Suppressor macrophage treated with lipopolysaccharide for 4 hours (primary cell): ENCODE measurements around the gene EIF2B4.

ENCODE experiments used
- DNase-seq: peaks from one replicate; pipeline ENCODE4 v3.0.0-alpha.2; 2020

EIF2B4 gene

DNA sequence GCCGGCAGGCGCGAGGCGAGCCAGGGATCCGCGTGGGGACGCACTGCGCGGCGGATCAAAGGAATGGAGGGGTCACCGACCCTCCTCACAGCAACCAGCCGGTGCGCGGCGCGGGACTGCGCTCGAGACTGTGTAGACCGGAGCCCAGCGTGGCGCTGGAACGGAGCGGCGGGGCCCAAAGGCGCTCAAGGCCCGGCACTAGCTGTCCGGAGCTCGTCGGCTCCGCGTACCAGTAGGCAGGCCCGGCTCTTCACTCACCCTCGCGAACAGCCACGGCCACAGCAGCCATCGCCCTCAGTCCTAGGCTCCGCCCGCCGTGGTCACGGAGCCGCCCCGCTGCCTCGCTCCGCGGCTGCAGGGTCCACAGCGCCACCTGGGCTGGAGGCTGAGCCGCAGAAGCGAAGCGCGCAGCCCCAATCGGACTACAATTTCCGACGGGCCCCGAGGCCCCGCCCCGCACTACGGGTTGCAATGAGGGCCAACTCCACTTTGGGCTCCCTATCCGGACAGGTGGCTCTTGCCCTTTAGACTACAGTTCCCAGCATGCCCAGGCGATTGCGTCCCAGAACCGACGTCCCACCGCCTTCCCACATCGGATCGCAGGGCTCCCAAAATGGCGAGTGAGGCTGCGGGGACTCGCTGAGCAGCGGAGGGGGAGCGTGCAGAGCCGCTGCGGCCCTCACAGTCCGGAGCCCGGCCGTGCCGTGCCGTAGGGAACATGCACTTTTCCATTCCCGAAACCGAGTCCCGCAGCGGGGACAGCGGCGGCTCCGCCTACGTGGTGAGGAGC is at the start of gene EIF2B4, which contains the start of gene SNX17:
Gene EIF2B4, minus strand, starts transcription at position 313 of the 790 bp plus-strand sequence. Its CDS starts 24 bp downstream, at position 289.
Gene SNX17, plus strand, starts transcription at position 591 of the 790 bp plus-strand sequence. Its CDS starts 128 bp downstream, at position 719.
- peak; percentile 99 for DNase-seq

DNA sequence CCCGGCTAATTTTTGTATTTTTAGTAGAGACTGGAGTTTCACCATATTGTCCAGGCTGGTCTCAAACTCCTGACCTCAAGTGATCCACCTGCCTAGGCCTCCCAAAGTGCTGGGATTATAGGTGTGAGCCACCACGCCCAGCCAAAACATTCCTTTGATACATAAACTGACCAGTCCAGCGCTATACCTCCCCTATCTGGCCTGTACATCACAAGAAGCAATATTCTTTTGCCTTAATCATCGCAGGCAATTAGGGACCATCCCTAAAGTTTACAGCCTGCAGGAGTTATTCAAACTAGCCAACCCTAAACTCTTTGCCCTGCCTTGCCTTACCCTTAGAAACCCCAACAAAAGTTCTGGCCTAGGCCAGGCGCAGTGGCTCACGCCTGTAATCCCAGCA is 46.0 kb upstream of the EIF2B4 start:
- DNase-seq = no peak

DNA sequence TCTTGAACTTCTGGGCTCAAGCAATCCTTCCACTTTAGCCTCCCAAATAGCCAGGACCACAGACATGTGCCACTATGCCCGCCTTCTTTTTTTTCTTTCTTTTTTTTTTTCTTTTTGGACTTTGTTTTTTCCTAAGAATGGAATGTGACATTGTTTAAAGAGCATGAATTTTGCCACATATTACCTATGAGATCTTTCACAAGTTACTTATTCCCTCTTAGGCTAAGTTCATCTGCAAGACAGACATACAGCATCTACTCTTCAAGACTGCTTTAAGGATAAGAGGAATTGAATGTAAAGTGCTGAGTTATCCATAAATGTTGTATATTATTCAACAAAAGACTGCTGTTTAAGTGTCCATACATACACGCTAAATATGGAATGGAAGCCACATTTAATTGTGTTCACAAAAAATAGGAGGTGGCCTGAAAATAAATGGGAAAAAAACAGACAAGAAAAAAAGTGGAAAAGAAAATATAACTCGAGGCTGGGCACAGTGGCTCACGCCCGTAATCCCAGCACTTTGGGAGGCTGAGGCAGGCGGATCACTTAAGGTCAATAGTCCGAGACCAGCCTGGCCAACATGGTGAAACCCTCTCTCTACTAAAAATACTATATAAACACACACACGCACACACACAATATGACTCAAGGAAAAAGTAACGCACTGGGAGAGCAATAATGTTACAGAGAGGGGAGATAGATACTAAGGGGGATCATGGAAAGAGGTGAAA is 42.4 kb upstream of the EIF2B4 start:
- DNase-seq = no peak

DNA sequence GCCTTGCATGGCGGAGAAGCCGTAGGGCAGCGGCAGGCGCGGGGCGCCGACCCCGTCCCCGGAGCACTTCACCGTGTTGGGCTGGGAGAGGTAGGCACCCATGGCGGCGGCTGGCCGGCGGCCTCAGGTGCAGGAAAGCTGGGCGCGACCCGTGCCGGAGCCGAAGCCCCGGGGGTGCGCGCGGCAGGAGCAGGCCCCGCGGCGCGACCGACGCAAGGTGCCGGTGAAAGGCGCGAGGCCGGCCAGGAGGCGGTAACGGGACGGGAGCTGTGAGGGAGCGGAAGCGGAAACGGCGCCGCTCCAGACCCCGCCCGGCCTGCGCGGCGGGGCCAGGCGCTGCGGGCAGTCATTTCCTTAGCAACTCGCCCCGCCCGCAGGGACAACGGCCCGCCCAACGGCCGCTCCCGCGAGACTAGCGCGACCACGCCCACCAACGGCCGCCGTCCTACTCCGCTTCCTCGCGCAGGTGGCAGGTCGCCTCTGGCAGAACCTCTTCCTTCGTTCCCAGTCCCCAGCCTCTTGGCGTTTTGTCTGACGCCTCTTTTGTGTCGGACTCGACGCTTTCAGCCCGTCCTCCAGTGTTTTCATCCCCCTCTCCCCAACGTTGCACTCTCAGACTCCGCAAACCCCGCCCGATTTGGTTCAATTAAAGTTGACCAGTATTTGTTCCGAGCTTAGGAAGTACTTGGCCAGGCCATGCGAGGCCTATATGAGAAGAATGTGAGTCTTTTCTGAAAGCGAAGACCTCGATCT is 39.4 kb upstream of the EIF2B4 start, which contains the start of gene PPM1G:
Gene PPM1G, minus strand, starts transcription at position 271 of the 753 bp plus-strand sequence. Its CDS starts 169 bp downstream, at position 102.
- peak; percentile 97 for DNase-seq

DNA sequence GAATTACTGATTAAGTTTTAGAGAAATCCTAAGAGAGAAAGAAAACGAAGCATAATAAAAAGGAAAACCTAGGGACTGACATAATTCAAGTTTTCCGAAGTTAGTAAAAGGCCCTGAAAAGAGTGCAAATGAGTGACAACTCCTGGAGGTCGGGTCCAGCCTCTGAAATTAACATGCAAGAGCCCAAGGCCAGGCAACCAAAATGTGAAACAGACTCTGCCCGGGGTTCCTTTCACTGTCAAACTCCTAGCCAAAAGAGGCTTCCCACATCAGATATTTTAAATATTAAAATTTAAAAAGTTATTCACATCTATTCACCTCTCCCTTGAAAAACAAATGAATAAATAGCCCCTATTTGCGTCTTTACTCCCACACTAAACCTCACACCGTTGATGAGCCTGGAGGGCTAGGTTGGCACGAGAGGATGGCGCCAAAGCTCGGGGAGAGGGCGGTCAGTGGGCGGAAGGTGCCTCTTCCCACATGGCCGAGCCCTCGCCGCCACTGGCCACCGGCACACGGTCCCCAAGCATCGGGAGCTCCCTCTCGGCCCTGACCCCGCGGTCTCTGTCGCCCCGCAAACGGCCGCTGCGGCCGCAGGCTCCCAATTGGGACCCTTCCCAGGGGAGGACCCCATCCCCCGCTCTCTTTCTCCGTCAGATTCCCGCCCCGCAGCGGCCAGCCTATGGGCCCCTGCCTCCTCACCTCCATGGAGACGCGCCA is 38.6 kb upstream of the EIF2B4 start:
- DNase-seq = peak; percentile 17

DNA sequence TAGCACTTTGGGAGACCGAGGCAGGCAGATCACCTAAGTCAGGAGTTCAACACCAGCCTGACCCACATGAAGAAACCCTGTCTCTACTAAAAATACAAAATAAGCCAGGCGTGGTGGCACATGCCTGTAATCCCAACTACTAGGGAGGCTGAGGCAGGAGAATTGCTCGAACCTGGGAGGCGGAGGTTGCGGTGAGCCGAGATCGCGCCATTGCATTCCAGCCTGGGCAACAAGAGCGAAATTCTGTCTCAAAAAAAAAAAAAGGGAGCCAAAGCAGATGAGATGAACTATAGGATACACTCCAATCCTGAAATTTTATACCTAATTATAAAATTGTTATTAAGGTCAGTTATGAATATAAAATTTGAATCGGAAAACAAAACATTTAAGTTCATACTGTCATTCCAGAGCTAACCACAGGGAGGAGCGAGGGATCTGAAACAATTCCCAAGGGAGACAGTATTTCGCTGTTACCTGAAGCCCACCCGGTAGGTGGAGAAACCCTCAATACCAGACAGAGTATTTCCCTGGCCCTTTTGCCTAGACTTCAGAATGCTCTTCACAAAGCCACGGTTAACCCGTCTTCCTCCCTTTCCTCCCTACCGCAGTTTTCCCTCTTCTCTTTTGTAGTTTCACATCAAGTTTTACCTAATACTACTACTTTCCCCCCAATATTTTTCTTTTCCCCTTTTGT is 37.8 kb upstream of the EIF2B4 start:
- DNase-seq = peak; percentile 18

DNA sequence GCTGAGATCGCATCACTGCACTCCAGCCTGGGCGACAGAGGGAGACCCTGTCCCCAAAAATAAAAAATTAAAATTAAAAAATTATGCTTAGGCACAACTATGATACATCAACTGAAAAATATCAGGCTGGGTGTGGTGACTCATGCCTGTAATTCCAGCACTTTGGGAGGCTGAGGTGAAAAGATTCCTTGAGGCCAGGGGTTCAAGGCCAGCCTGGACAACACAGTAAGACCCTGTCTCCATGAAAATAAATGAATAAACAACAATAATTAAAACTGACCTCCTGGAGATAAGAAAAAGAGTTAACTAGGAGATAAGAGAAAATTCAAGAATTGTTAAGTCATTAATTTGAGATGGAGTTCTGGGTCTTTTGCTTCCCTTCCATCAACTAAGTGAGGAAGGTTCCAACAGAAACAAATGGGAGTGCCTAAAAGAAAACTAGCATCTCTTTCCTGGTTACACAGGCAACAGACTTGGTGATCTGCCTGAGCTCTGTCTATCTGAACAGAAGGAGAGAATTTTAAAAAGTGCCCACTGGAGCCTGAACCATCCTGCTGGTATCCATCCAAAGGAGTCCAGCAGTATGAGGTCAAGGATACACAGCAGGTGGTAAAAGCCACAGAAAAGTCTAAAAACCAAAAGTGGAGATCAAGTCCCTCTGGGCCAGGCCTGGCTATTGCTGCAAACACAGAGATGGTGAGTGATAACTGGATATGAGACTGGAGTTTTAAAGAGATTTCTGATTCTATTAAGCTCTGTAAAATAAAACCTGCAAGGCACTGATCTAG is 30.4 kb upstream of the EIF2B4 start:
- no peak for DNase-seq

DNA sequence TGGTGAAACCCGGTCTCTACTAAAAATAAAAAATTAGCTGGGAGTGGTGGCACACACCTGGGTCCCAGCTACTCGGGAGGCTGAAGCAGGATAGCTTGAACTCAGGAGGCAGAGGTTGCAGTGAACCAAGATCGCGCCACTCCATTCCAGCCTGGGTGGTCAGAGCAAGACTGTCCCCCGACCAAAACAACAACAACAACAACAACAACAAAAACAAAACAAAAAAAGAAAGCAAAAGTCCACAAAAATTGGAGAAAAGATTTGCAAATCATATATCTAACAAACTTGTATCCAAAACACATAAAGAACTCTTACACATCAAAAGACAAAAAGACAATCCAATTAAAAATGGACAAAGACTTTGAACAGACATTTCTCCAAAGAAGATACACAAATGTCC is 28.8 kb upstream of the EIF2B4 start:
- DNase-seq = no peak

DNA sequence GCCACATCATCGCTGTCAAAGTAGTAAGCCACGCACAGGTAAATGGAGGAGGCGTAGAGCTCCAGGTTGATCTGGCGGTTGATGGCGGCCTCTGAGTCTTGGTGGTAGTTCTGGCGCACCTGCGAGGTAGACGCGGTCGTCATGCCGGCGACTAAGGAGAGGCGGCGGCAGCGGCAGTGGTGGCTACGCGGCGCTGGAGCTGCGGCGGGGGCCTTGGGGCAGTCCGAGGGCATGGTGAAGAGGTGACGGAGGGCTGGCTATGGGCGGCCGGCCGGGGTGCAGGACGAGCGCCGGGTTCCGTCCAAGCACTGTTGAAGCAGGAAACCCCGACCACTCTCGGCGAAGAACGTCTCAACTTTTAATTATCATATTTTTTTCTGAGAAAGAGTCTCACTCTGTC is 23.1 kb upstream of the EIF2B4 start:
- no peak for DNase-seq

DNA sequence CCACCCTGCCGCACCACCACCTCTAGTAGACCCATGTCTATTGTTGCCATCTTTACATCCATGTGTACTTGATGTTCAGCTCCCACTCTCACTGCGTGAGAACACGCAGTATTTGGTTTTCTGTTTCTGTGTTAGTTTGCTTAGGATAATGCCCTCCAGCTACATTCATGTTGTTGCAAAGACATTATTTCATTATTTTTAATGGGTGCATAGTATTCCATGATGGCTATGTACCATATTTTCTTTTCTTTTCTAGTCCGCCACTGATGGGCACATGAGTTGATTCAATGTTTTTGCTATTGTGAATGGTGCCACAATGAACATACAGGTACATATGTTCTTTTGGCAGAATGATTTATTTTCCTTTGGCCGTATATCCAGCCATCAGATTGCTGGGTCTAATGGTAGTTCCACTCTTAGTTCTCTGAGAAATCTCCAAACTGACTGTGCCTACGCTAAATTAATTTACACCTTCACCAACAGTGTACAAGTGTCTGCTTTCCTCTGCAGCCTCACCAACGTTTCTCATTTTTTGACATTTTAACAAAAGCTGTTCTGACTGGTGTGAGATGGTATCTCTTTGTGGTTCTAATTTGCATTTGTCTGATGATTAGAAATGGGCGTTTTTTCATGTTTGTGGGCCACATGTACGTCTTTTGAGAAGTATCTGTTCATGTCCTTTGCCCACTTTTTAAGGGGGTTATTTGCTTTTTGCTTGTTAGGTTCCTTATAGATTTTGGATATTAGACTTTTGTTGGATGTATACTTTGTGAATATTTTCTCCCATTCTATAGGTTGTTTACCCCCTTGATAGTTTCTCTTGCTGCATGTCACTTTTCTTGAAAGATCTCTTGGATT is 20.9 kb upstream of the EIF2B4 start:
- DNase-seq = no peak

DNA sequence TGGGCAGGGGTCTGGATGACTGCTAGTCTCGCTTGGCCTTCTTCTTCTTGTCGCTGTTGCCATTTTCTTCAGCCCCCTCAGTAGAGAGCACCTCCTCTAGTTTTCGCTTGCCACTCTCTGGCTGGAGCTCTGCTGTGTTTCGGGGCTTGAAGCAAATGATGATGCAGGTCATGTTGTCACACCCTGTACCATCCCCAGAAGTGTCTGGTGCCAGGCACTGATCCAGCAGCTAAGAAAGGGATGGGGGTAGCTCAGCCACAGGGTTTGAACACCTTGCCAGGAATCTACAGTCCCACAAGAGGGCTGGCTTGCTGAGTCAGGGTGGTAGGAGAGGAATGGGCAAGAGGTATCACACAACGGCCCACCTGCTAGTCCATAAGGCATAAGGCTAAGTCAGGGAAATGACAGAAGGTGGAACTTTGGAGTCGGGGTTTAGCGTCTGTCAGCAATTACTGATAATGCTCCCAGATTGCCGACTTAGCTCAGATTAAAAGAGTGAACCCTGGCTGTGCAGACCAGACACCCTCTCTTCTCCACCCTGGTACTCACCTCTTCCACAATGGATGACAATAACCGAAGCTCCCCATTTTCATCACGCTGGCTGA is 11.5 kb upstream of the EIF2B4 start:
- DNase-seq = no peak

DNA sequence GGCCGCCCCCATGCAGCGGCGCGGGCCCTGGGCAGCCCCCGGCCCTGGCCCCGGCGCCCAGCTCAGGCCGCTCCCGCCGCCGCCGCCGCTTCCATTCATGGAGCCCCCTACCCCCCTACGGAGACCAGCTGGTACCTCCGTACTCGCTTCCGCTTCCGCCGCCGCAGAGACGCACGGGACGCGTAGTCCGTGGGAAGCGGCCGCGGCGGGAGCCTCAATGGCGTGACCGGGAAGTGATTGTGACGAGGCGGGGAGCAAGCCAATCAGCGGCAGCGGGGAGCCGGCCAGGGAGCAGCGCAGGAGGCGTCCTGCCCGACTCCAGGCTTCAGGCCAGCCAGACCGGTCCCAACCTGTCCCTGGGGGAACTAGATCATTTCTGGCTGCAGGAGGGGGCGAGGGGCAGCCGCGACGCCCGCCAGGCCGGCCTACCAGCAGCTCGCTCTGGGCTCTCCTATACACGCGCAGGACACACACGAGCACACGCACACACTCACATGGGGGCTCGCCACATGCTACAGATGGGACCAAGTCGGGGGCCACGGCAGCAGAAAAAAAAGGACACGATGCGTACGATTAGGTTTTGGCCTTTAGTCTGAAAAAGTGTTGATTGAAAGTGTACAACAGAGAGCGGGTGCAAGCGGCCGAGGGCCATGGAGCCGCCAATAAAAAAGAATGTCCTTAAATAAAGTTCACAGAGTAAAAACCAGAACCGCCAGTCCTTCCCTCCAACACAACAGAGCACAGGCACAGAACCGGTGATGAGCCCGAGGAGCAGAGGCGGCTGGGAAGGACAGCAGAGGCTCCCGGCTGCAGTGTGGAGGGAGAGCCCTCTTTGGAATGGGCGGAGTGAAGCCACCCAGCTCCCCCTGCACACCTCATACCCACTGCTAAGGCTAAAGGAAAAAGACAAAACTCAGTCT is 10.7 kb upstream of the EIF2B4 start, which contains the start of gene ZNF513:
Gene ZNF513, minus strand, starts transcription at position 109 of the 920 bp plus-strand sequence. CDS start 208 bp downstream, outside the sequence.
- peak; percentile 97 for DNase-seq

DNA sequence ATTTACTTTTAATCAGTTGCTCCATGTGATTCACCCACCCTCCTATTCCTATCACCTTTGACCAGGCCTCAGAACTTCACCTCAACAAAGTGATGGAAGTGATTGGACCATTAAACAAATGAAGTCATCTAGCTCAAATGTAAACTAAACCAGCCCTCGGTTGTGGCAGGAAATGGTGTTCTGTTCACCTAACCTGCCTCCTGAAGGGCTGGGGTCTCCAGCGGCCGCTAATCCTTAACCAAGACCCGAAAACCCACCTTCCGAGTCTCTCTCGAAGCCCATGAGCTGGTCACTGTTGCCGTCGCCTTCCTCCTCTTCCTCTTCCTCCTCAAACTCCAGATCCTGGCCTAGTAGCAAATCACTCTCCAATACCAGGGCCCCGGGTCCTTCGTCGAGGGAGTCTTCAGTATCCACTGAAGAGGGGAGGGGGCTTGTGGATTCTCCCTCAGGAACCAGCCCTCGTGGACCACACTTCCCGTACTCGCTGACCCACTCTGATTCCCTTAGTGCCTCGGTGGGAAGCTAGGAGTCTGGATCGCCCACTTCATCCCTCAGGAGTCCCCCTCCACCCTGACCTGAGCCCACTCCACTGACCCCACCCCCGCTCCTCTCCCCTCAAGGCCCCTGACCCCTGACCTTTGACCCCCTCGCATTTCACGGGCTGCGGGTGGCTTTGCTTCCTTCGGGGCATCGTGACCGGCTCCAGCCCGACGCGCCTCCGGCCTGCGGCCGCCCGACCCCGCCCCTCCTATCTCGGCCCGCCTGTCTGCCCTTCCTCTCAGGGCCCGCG is 9.9 kb upstream of the EIF2B4 start:
- peak; percentile 68 for DNase-seq

DNA sequence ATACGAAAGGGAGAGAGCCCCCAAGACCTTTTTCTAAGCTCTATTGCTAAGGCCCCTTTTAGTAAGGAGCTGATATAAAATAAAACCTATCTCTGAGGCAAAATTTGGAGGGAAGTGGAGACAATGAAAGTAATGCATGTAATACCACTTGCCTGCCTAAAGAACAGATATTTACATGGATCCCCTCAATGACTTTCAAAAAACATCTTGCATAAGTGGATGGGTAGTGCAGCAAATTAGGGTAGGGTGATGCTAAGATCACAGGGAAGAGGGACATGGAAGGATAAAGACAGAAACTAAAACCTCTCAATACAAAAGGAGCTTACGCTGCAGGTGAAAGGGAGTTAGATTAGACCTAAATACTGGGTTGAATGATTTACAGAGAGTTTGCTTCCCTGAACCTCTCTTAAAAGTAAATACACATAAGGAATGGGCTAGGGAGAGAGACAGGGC is 9.3 kb upstream of the EIF2B4 start:
- DNase-seq = no peak

DNA sequence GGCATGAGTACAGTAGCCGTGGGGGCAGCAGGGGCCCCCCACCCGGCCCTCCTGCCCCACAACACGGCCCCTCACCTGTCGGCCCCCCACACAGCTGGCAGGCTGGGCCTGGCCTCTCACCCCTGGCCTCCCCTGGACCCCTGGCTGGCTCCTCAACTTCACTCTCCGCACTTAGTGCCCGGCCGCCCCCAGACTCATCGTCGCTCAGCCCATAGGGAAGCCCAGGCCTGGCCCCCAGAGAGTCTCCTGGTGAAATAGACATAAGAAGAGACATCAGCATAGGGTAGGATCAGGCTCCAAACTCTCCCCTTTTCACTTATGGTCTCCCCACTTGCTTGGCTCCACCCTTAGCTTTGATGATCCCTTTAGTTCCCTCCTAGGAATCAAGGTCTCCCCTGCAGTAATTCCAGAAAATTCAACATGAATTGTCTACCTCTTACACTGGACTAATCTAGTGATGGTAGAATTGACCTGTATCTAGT is 8.7 kb upstream of the EIF2B4 start:
- no peak for DNase-seq

DNA sequence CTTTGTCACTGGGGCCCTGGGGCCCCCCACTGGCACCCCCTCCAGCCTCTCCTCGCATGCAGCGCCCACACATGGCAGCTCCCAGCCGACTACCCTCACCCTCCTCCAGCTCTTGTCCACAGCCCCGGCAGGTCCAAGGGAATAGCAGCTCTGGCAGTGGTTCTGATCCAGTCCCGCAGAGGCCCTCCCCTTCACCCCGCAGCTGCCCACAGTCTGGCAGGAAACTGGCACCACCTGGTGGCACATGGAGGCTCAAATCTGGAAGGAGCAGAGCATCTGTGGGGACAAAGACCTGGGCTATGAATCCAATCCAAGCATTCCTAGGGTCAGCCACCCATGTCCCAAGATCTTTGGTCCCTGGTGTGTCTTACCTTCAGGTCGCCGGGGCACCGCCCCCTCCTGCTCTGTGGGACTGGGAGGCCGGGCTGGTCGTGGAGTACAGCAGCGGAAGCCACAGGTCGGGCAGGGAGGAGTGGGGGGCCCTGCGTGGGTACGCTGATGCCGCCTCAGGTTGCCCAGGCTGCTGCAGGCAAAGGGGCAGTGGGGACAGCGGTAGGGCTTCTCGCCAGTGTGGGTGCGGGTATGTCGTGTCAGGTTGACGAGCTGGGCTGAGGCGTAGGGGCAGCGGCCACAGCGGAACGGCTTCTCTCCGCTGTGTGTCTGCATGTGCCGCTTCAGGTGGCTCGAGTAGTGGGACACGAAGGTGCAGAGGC is 8.1 kb upstream of the EIF2B4 start:
- DNase-seq = no peak
